IPS DF 4.7 (cell line): ENCODE results near the gene PTPRD.
"Not testable (repeated sequence)": the region's sequence is repeated elsewhere in the genome, so short reads cannot be mapped to it uniquely, and the experiment has no call there.

Source experiments
- DNase-seq: peaks from one replicate; pipeline ENCODE4 v3.0.0-alpha.2; 2013; ENCODE audit warnings: low spot score; ENCODE audit errors: extremely low read depth

Gene PTPRD

GRCh38 chr9:8920478-8921183, 1692.2 kb downstream of the PTPRD start:
- not testable (repeated sequence) for DNase-seq

GRCh38 chr9:8917956-8918739, 1694.7 kb downstream of the PTPRD start:
- DNase-seq = no peak

- DNase-seq = no peak
Measured at GRCh38 chr9:8916771-8917170, 1696.0 kb downstream of the PTPRD start.

GRCh38 chr9:8907868-8908267, 1704.9 kb downstream of the PTPRD start:
- no peak for DNase-seq

- no peak for DNase-seq
Measured at GRCh38 chr9:8905731-8906130, 1707.1 kb downstream of the PTPRD start.

GRCh38 chr9:8904771-8905515, 1707.9 kb downstream of the PTPRD start:
- DNase-seq = no peak

- no peak for DNase-seq
Measured at GRCh38 chr9:8903077-8903476, 1709.7 kb downstream of the PTPRD start.

GRCh38 chr9:8901146-8901545, 1711.7 kb downstream of the PTPRD start:
- DNase-seq = no peak

GRCh38 chr9:8899511-8899910, 1713.3 kb downstream of the PTPRD start:
- no peak for DNase-seq

GRCh38 chr9:8895861-8896224, 1717.0 kb downstream of the PTPRD start:
- no peak for DNase-seq

- DNase-seq = no peak
Measured at GRCh38 chr9:8895106-8895860, 1717.5 kb downstream of the PTPRD start.

GRCh38 chr9:8890695-8891094, 1722.1 kb downstream of the PTPRD start:
- no peak for DNase-seq

- DNase-seq = no peak
Measured at GRCh38 chr9:8889100-8889499, 1723.7 kb downstream of the PTPRD start.

- DNase-seq = no peak
Measured at GRCh38 chr9:8888591-8888990, 1724.2 kb downstream of the PTPRD start.

- DNase-seq = no peak
Measured at GRCh38 chr9:8887369-8887768, 1725.4 kb downstream of the PTPRD start.

- DNase-seq = no peak
Measured at GRCh38 chr9:8883321-8883720, 1729.5 kb downstream of the PTPRD start.

GRCh38 chr9:8880060-8880459, 1732.7 kb downstream of the PTPRD start:
- DNase-seq = no peak

- DNase-seq = no peak
Measured at GRCh38 chr9:8879284-8879683, 1733.5 kb downstream of the PTPRD start.

GRCh38 chr9:8877753-8878494, 1734.9 kb downstream of the PTPRD start:
- DNase-seq = no peak

- DNase-seq = no peak
Measured at GRCh38 chr9:8876303-8876702, 1736.5 kb downstream of the PTPRD start.

GRCh38 chr9:8874482-8874881, 1738.3 kb downstream of the PTPRD start:
- DNase-seq = no peak
